HG02884 (cell line): ENCODE results near the gene FREM2.

Source experiments
- ATAC-seq: cut with Tn5 transposase; IDR thresholded peaks from one replicate; pipeline ENCODE4 v1.9.1; 2021; ENCODE audit warnings: mild to moderate bottlenecking, moderate library complexity; ENCODE audit not compliant: unreplicated experiment

FREM2 gene

GRCh38 chr13:38686577-38687245, at the start of gene FREM2:
Gene FREM2, plus strand, starts transcription at chr13:38687077. Its CDS starts 268 bp downstream, at chr13:38687345.
- ATAC-seq: no peak

GRCh38 chr13:38637576-38637975, 49.3 kb upstream of the FREM2 start:
- ATAC-seq: no peak

- no peak for ATAC-seq
Measured at GRCh38 chr13:38641164-38641948, 45.5 kb upstream of the FREM2 start.

- ATAC-seq: no peak
Measured at GRCh38 chr13:38647312-38647711, 39.6 kb upstream of the FREM2 start.

GRCh38 chr13:38648912-38649311, 38.0 kb upstream of the FREM2 start:
- no peak for ATAC-seq

- ATAC-seq: no peak
Measured at GRCh38 chr13:38656699-38657098, 30.2 kb upstream of the FREM2 start.

GRCh38 chr13:38657191-38657590, 29.7 kb upstream of the FREM2 start:
- no peak for ATAC-seq

- no peak for ATAC-seq
Measured at GRCh38 chr13:38658906-38659305, 28.0 kb upstream of the FREM2 start.

GRCh38 chr13:38661010-38661675, 25.7 kb upstream of the FREM2 start:
- ATAC-seq: no peak

- no peak for ATAC-seq
Measured at GRCh38 chr13:38662362-38662761, 24.5 kb upstream of the FREM2 start.

GRCh38 chr13:38664906-38665305, 22.0 kb upstream of the FREM2 start:
- ATAC-seq: no peak

- no peak for ATAC-seq
Measured at GRCh38 chr13:38667526-38668109, 19.3 kb upstream of the FREM2 start.

GRCh38 chr13:38669234-38669964, 17.5 kb upstream of the FREM2 start:
- ATAC-seq: no peak

- ATAC-seq: no peak
Measured at GRCh38 chr13:38670627-38671026, 16.2 kb upstream of the FREM2 start.

- ATAC-seq: no peak
Measured at GRCh38 chr13:38671980-38672379, 14.9 kb upstream of the FREM2 start.

GRCh38 chr13:38674208-38674607, 12.7 kb upstream of the FREM2 start:
- ATAC-seq: no peak

GRCh38 chr13:38680912-38681311, 6.0 kb upstream of the FREM2 start:
- no peak for ATAC-seq

GRCh38 chr13:38684714-38685113, 2.2 kb upstream of the FREM2 start:
- ATAC-seq: no peak

- ATAC-seq: no peak
Measured at GRCh38 chr13:38685431-38685830, 1.4 kb upstream of the FREM2 start.

- ATAC-seq: no peak
Measured at GRCh38 chr13:38685974-38686576, 802 bp upstream of the FREM2 start.
